Breast epithelium (tissue), 4 donors: Measurements from ENCODE around the gene ACACA. TPM values are rescaled to one million over a fixed set of nuclear protein-coding genes. Genes with fewer than 3 reads are reported as not detected.

Source experiments
- DNase-seq, 2 donors: peaks; one replicate each; pipeline ENCODE4 v3.0.0-alpha.2; 2019; ENCODE audit warnings: low spot score in 2 of 2
- H3K27ac ChIP-seq, 2 donors: fragments of 200-600 bp; sonication (generic) in 1 of 2; one replicate each; pipeline ENCODE4 v1.5.1; 2016 to 2019; ENCODE audit warnings: mild to moderate bottlenecking in 1 of 2
- H3K27me3 ChIP-seq, 2 donors: fragments of 200-600 bp; sonication (generic) in 1 of 2; one replicate each; pipeline versions ENCODE4 v1.5.1 to v1.6.0; 2017 to 2019; ENCODE audit warnings: control low read depth in 1 of 2, mild to moderate bottlenecking in 1 of 2
- H3K36me3 ChIP-seq: fragments of 200-600 bp; one replicate; pipeline ENCODE4 v1.5.1; 2019
- H3K4me1 ChIP-seq, 2 donors: fragments of 200-600 bp; sonication (generic); one replicate each; pipeline ENCODE4 v1.5.1; 2016 to 2019; ENCODE audit warnings: control low read depth in 1 of 2
- H3K4me3 ChIP-seq, 3 donors: fragments of 200-600 bp; sonication (generic); 1 replicate in 2 of 3; 2 replicates in 1 of 3; pipeline ENCODE4 v1.5.1; 2016 to 2019; ENCODE audit warnings: mild to moderate bottlenecking in 3 of 3, moderate library complexity in 2 of 3
- H3K9me3 ChIP-seq, 2 donors: fragments of 200-600 bp; sonication (generic) in 1 of 2; one replicate each; pipeline ENCODE4 v1.5.1; 2016 to 2019; ENCODE audit warnings: control low read depth in 1 of 2
- CTCF ChIP-seq, 3 donors: fragments of 450-650 bp; IDR thresholded peaks; one replicate each; pipeline ENCODE4 v1.5.1; 2016 to 2017; ENCODE audit warnings: antibody characterized with exemption in 3 of 3, mild to moderate bottlenecking in 3 of 3, moderate library complexity in 3 of 3
- POLR2A ChIP-seq: fragments of 450-650 bp; IDR thresholded peaks from one replicate; pipeline ENCODE4 v1.6.1; 2016; ENCODE audit warnings: antibody characterized with exemption, mild to moderate bottlenecking, moderate library complexity
- POLR2AphosphoS5 ChIP-seq, 3 donors: sonication (generic); formaldehyde crosslinking; IDR thresholded peaks; one replicate each; pipeline ENCODE4 v1.6.1; 2017; ENCODE audit warnings: antibody characterized with exemption in 3 of 3
- intact Hi-C: fragments of 100-400 bp; cut with DNase I; formaldehyde crosslinking; loops from one replicate; pipeline ENCODE4 v1.15.1; 2023; ENCODE audit warnings: low total_unique reads
- total RNA-seq, 3 donors: library from RNA; depleted of rRNA; stranded (reverse); fragments of >200 nt; gene quantifications; one replicate each; pipeline ENCODE4 v1.1.0, GENCODE V29; 2016

Gene ACACA
- total RNA-seq, 3 donors from 2014 or later = 32.8 to 46.5 (median 36.1) TPM

- Histone ChIP-seq H3K27me3 (no peaks in the 10 kb centered on the region), H3K36me3 (no peaks in the 10 kb centered on the region), H3K4me3 (no peak overlapping the region), H3K27ac (no peak overlapping the region), H3K9me3 (no peaks in the 10 kb centered on the region), H3K4me1 (no peaks in the 10 kb centered on the region)
- DNase-seq = no peak
- no peak for TF ChIP-seq POLR2A
- TF ChIP-seq CTCF (IDR thresholded peaks at IDR 0.05) = no peak
- intact Hi-C loops = no loop called here
These were observed 31.5 kb upstream of the ACACA start for GRCh38 chr17:37438141-37438540.

GRCh38 chr17:37432671-37433070 is 26.0 kb upstream of the ACACA start:
- no peaks in the 10 kb centered on the region for H3K9me3 ChIP-seq
- DNase-seq = no peak
- no peak overlapping the region for H3K27ac ChIP-seq
- intact Hi-C loops = no loop called here
- TF ChIP-seq POLR2A = no peak
- no peak for TF ChIP-seq POLR2AphosphoS5 (IDR thresholded peaks at IDR 0.05)
- no peak for TF ChIP-seq CTCF (IDR thresholded peaks at IDR 0.05)
- no peak overlapping the region for H3K4me3 ChIP-seq
- no peaks in the 10 kb centered on the region for H3K4me1 ChIP-seq
- no peaks in the 10 kb centered on the region for H3K36me3 ChIP-seq
- H3K27me3 ChIP-seq = no peaks in the 10 kb centered on the region

GRCh38 chr17:37430051-37430627 is 23.5 kb upstream of the ACACA start:
- Histone ChIP-seq H3K27ac (peak overlapping the region in 1 of 2 donors; percentile 3), H3K4me1 (no peaks in the 10 kb centered on the region), H3K36me3 (no peaks in the 10 kb centered on the region), H3K27me3 (no peaks in the 10 kb centered on the region), H3K4me3 (no peak overlapping the region), H3K9me3 (no peaks in the 10 kb centered on the region)
- no peak for DNase-seq
- intact Hi-C loops = no loop called here
- TF ChIP-seq POLR2AphosphoS5 (IDR thresholded peaks at IDR 0.05) (no peak), CTCF (IDR thresholded peaks at IDR 0.05) (no peak), POLR2A (no peak)

GRCh38 chr17:37429453-37429852 is 22.8 kb upstream of the ACACA start:
- Histone ChIP-seq H3K27me3 (no peaks in the 10 kb centered on the region), H3K4me3 (no peak overlapping the region), H3K9me3 (no peaks in the 10 kb centered on the region), H3K27ac (no peak overlapping the region), H3K36me3 (no peaks in the 10 kb centered on the region), H3K4me1 (no peaks in the 10 kb centered on the region)
- intact Hi-C loops = no loop called here
- no peak for DNase-seq
- no peak for TF ChIP-seq POLR2A
- no peak for TF ChIP-seq POLR2AphosphoS5 (IDR thresholded peaks at IDR 0.05)
- TF ChIP-seq CTCF (IDR thresholded peaks at IDR 0.05) = no peak

GRCh38 chr17:37429039-37429438 is 22.4 kb upstream of the ACACA start:
- intact Hi-C loops = no loop called here
- TF ChIP-seq POLR2AphosphoS5 (IDR thresholded peaks at IDR 0.05) = no peak
- TF ChIP-seq CTCF (IDR thresholded peaks at IDR 0.05) = no peak
- no peak for TF ChIP-seq POLR2A
- Histone ChIP-seq H3K27me3 (no peaks in the 10 kb centered on the region), H3K36me3 (no peaks in the 10 kb centered on the region), H3K9me3 (no peaks in the 10 kb centered on the region), H3K4me3 (no peak overlapping the region), H3K27ac (no peak overlapping the region), H3K4me1 (no peaks in the 10 kb centered on the region)
- DNase-seq = no peak
